ENCODE data around the gene NTN5. TPM values are rescaled to one million over a fixed set of nuclear protein-coding genes. Genes with fewer than 3 reads are reported as not detected.
"Not testable (repeated sequence)": the region's sequence is repeated elsewhere in the genome, so short reads cannot be mapped to it uniquely, and the experiment has no call there.

NTN5 gene
- polyA plus RNA-seq, 3 donors, result 0.47 to 0.96 (median 0.94) TPM

GRCh38 chr19:48670699-48671445, 1.9 kb downstream of the NTN5 start:
- DNase-seq (ENCODE audit: low read depth in 3 of 3, low spot score in 2 of 3), result no peak

- no peak for DNase-seq (ENCODE audit: low read depth in 3 of 3, low spot score in 2 of 3)
Measured at GRCh38 chr19:48669903-48670668, 2.7 kb downstream of the NTN5 start.

- no peak for DNase-seq (ENCODE audit: low read depth in 3 of 3, low spot score in 2 of 3)
Measured at GRCh38 chr19:48668761-48669160, 4.1 kb downstream of the NTN5 start.

DNA sequence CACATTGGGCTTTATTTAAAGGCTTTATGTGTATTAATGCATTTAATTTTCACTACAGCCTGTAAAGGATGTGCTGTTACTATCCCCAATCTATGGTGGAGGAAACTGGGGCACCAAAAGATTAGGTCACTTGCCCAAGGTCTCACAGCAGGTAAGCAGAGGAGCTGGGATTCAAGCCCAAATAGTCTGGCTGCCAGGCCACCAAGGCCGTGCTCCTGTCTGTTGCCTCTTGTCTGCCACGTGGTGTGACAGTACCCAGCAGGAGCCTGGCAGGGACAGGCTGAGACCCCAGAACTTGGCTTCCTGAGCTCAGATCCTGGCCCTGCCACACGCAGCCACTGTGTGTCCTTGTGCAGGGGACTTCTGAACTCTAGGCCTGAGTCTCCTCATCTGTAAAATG, 4.5 kb downstream of the NTN5 start:
- no peak for DNase-seq (ENCODE audit: low read depth in 3 of 3, low spot score in 2 of 3)

DNA sequence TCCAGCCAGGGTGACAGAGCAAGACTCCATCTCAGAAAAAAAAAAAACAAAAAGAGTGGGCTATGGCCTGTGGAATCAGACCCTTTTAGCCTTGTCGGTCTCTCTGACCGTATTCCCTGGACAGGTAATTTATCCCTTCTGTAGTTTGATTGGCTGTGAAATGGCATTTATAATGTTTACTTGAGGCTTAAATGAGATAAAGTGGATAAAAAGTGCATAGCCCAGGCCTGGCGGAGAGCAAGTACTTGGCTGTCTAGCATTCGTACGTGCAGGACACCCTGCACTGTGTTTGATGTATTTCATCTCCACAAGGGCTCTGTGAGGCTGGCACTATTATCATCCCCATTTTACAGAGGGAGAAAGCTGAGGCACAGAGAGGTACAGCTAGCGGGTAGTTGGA, 7.0 kb downstream of the NTN5 start:
- DNase-seq (ENCODE audit: low read depth in 3 of 3, low spot score in 2 of 3), result no peak

DNA sequence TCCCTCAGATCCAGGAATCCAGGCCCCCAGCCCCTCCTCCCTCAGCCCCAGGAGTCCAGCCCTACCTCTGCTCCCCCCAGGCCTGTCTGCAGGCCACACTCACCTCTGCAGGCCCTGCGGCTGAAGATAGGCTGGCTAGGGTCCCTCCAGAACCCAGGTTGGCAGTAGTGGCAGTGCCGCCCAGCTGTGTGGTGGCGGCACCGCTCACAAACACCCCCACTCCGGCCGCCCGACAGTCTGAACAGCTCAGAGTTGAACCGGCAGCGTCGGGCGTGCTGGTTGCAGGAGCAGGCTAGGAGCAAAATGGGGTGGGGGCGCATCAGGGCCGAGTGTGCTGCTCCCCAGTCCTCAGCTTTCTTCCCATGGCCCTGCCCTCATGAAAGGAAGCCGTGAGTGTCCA, 8.3 kb downstream of the NTN5 start:
- no peak for DNase-seq (ENCODE audit: low read depth in 3 of 3, low spot score in 2 of 3)

DNA sequence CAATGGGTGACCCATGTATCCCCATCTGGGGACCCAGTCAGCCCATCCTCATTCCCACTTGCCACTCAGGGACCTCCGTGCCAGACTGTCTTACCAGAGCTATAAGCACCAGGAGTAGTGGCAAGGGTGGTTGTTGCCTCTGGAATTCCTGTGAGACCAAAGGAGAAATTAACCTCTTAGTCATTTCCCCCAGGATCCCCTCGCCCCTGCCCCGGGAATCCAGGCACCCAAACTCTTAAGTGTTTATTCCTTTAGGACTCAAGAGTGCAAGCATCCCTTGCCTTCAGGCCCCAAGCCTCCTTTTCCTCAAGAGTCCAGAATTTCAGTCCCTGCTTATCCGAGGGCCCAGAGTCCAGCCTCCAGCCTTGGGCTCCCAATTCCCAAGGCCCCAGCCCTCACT, 9.2 kb downstream of the NTN5 start:
- no peak for DNase-seq (ENCODE audit: low read depth in 3 of 3, low spot score in 2 of 3)

DNA sequence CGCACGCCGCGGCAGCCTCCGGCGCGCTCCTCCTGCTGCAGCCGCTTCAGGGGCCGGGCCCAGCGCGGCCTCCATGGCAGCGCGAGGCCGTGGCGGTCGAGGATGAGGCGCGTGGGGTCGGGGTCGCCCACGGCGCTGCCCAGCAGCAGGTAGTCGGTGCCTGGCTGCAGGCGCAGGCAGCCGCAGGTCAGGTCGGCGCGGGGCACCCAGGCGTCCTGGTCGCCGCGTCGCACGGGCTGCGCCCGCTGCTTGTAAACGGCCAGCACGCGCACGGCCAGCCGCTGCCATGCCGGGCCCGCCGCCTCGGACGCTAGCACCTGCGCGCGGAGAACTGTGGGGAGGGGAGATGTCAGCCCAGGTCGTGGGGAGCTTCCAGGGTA, 11.1 kb downstream of the NTN5 start:
- DNase-seq (ENCODE audit: low read depth in 3 of 3, low spot score in 2 of 3), result no peak

- no peak for DNase-seq (ENCODE audit: low read depth in 3 of 3, low spot score in 2 of 3)
Measured at GRCh38 chr19:48660852-48661710, 11.7 kb downstream of the NTN5 start.

GRCh38 chr19:48659768-48660167, 13.0 kb downstream of the NTN5 start:
- no peak for DNase-seq (ENCODE audit: low read depth in 3 of 3, low spot score in 2 of 3)

GRCh38 chr19:48658483-48658882, 14.3 kb downstream of the NTN5 start:
- no peak for DNase-seq (ENCODE audit: low read depth in 3 of 3, low spot score in 2 of 3)

GRCh38 chr19:48657828-48658227, 15.0 kb downstream of the NTN5 start:
- DNase-seq (ENCODE audit: low read depth in 3 of 3, low spot score in 2 of 3), result not testable (repeated sequence)

- no peak for DNase-seq (ENCODE audit: low read depth in 3 of 3, low spot score in 2 of 3)
Measured at GRCh38 chr19:48656840-48657474, 15.9 kb downstream of the NTN5 start.

GRCh38 chr19:48654299-48655059, 18.3 kb downstream of the NTN5 start:
- DNase-seq (ENCODE audit: low read depth in 3 of 3, low spot score in 2 of 3), result no peak

GRCh38 chr19:48651683-48652048, 21.2 kb downstream of the NTN5 start:
- no peak for DNase-seq (ENCODE audit: low read depth in 3 of 3, low spot score in 2 of 3)

- DNase-seq (ENCODE audit: low read depth in 3 of 3, low spot score in 2 of 3), result no peak
Measured at GRCh38 chr19:48650974-48651682, 21.7 kb downstream of the NTN5 start.

DNA sequence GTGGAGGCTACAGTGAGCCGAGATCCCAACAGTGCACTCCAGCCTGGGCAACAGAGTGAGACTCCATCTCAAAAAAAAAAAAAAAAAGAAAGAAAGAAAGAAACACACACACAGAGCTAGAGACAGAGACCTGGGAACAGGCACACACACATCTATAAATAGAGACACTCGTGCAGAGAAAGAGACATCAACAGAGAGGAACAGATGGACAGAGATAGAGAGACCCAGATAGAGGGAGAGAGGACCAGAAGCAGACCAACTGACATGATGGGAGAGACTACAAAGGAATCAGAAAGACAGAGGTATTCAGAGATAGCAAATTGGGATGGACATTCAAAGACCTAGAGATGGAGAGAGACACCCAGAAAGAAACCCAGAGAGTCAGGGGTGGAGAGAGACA, 24.7 kb downstream of the NTN5 start:
- no peak for DNase-seq (ENCODE audit: low read depth in 3 of 3, low spot score in 2 of 3)

DNA sequence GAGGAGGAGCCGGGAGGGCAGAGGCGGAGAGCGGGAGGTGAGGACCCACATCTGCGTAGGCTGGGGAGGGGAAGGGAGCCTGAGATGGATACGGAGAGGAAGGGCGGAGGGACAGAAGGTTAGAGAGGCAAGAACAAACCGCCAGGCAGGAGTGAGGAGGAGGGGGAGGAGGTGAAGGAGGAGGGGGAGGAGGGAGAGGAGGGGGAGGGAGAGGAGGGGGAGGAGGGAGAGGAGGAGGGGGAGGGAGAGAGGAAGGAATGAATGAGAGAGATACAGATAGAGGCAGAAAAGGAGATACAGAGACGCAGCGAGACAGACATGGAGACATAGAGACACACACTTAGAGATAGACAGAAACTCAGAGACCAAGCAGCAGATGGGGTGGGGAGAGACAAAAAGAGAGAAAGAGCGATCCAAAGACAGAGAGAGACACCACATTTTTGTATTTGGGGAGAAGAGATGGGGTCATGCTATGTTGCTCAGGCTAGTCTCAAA, 26.0 kb downstream of the NTN5 start:
- DNase-seq (ENCODE audit: low read depth in 3 of 3, low spot score in 2 of 3), result no peak

- DNase-seq (ENCODE audit: low read depth in 3 of 3, low spot score in 2 of 3), result no peak
Measured at GRCh38 chr19:48646001-48646721, 26.7 kb downstream of the NTN5 start, which contains the start of gene CA11. TSS of gene CA11 (minus strand) at chr19:48646187. CDS start at chr19:48645632, 555 bp downstream.

Measured in right renal cortex interstitium (tissue), 3 donors.